HG03378 (cell line): ENCODE data around the gene CCDC90B.
"Not testable (repeated sequence)": the region's sequence is repeated elsewhere in the genome, so short reads cannot be mapped to it uniquely, and the experiment has no call there.

Source experiments
- ATAC-seq: cut with Tn5 transposase; IDR thresholded peaks from one replicate; pipeline ENCODE4 v1.9.1; 2021; ENCODE audit warnings: mild to moderate bottlenecking, moderate library complexity; ENCODE audit not compliant: unreplicated experiment

Gene CCDC90B

DNA sequence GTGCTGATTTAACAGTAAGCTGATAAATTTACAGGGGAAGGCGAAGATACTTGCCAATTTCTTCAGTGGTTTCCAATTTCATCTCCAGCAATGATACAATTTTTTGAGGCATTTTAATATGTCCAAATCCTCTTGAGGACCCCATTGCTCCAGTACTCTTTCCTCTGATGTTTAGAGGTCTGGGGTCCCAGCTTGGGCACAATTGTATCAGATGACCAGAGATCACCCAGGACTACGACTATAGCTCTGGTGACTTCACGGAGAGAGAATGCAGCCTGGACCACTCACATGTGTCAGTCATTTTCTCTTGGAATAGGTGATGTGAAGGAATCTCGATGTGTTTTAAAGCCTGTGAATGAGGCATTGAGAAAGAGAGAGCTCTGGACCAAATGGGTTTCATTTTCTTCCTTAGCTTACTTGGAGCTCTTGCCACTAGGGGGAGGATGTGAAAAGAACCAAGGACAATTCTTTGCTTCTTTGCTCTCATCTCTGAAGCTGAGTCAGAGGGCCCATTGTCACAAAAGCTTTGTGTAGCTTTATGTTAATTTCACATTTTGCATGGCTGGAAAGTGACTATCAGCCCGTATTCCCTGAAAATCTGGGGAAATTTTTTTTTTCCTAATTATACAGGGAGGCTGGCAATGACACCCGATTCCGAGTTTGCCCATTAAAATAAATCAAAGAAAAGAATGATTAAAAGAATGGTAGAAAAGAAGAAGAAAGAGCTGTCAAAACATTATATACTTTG, 6.7 kb upstream of the CCDC90B start:
- ATAC-seq, result peak; percentile 77

DNA sequence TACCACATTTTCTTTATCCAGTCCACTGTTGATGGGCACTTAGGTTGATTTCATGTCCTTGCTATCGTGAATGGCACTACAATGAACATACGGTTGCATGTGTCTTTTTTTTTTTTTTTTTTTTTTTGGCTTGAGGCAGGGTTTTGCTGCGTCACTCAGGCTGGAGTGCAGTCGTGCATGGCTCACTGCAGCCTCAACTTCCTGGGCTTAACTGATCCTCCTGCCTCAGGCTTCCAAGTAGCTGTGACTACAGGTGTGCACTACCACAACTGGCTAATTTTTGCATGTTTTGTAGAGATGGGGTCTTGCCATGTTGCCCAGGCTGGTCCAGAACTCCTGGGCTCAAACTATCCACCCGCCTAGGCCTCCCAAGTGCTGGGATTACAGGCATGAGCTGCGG, 1.5 kb upstream of the CCDC90B start:
- no peak for ATAC-seq

DNA sequence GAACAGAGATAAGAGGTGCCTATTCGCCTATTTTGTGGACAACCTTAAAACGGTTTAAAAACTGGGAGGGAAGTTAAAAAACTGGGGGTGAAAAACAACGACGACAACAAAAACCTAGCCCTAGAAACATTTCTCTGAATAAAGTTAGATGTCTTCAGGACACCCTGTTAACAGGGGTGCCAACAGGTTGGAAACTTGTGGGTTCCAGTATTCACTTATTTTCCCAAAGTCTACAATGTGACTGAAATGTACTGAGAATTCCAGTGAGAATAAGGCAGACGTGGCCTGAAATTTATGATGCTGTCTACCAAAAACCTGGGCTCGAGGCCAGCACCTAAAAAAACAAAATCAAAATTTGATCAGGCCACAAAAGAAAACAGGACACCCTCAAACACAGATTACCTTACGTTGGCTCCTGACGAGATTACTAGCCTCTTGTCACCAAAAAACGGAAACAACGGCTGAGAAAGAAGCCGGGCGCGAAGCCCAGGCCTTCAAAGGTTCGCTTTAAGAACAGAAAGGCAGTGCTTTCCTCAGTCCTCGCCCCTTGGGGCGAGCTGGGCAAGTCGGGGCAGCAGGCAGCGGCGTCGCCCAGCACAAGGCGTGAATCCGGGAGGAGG, 906 bp downstream of the CCDC90B start:
- ATAC-seq, result peak; percentile 38

DNA sequence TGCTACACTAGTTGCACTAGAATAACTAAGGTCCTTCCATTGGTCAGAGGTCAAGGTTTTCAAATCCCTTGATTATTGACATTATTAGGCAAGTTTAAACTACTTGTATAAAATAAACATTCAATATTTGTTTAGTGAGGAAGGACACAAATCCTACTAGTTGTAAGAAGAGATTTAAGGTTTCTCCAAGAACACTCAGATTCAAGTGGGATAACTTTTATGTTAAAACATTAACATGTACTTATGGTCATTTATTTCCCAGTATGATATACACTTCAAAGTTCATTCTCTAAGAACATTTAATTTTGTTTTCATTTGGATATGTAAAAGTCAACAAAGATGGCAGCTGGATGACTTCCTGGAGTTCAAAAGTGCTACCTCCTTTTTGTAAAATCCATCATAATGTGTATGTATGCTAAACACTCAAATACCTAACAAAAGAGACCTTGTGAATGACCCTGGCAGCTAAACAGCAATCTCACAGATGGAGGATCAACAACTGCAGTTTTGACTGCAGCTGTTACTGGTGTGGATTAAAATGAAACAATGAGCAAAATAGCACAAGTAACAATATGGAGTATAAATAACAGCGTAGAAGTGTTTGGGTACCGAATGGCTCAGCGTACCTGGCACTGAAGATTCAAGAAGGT, 1.5 kb downstream of the CCDC90B start:
- ATAC-seq, result no peak

DNA sequence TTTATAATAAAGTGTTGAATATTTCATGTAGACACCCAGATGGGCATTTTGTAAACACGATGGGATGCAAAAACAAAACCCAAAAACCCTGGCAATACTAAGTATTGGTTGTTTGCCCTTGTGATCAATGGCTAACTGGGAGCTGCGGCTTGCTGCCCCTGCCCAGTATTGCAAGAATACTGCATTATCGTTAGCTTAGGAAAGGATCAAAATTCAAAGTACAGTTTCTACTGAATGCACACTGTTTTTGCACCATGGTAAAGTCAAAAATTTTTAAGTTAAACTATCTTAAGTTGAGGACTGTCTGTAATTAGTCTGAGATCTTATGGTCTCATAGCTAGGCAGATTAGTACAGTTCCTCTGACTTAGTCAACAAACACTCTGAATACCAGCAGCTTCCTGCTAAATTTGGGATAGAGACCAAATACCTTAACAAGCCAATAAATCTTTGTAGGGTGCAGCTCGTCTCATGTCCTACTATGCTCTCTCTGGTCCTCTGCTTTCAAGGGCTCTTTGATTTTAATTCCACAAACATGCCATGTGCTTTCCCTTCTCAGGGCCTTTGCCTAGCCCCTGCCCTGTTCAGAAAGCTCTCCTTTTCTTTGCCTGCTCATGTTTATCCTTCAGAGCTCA, 4.0 kb downstream of the CCDC90B start:
- ATAC-seq, result no peak

DNA sequence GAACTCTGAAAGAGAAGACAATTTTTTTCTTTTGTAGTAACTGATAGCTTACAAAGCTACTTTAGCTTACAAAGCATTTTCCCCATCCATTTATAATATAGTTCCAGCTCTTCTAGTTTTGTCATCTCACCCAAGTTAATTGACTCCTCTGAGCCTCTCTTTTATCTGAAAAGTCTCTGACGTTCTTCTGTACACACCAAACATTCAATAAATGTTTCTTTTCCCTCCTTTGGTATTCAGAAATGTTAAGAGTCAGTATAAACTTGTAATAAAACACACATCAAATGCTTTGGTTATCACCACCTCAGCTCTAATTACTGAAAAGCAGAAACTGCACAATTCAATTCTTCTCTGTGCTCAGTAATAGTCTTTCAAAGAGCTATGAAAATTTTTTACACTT, 5.9 kb downstream of the CCDC90B start:
- ATAC-seq, result no peak

DNA sequence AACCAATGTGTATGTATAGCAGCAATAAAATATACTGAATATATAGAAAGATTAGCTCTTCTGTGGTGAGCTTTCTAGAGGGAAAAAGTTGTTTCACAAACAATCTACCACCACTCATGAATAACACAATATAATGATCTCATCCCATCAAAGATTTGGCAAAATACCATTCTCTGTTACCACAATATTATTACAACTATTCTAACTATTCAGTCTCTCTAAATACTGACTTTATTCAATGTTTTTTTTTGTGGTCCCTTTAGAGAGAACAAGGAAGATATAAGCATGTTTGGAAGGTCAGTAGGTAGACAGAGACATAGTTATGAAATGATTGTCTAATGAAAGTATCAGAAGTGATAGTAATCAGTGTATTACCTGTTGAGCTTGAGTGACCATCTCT, 7.8 kb downstream of the CCDC90B start:
- no peak for ATAC-seq

DNA sequence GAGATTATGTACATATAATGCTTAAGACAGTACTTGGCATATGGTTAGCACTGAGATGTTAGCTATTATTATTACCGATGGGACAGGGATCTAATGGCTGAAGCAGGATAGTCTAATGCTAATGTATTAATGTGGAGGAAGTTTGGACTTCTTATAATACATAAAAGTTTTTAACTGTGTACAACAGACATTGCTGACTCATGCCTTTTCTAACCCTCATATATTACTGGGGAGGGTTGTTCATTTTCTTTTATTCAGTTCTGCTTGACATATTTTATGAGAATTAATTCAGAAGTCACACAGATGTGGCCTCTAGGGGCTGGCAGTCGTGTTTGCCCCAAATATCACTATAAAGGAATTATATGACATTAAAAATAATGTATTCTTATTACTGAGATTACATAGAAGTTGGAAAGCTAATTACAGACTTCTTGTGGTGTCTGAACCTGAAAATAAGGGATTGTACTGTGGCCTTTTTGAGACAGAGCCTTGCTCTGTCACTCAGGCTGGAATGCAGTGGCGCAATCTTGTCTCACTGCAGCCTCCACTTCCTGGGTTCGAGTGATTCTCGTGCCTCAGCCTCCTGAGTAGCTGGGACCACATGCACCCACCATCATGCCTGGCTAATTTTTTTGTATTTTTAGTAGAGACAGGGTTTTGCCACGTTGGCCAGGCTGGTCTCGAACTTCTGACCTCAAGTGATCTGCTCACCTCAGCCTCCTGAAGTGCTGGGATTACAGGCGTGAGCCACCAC, 10.1 kb downstream of the CCDC90B start:
- no peak for ATAC-seq

DNA sequence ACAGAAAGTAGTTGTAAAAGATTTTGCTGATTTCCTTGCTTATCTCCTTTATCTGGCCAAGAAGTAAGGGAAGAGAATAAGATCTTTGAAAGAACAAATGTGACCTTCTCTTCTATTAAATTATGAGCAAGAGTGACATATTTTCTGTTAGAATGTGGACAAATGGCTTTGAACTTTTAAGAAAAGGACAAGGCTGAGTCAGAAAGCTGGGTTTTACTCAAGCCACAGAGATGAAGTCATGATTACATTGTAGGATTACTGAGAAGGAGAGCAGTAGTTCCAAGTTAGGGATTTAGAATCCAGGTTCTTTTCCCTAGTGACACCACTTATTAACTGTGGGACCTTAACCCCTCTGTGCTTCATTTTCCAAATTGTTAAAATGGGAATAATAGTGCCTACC, 13.5 kb downstream of the CCDC90B start:
- no peak for ATAC-seq

DNA sequence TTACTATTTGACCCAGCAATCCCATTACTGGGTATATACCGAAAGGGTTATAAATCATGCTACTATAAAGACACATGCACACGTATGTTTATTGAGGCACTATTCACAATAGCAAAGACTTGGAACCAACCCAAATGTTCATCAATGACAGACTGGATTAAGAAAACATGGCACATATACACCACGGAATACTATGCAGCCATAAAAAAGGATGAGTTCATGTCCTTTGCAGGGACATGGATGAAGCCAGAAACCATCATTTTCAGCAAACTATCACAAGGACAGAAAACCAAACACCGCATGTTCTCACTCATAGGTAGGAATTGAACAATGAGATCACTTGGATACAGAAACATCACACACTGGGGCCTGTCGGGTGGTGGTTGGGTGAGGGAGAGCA, 14.4 kb downstream of the CCDC90B start:
- ATAC-seq, result not testable (repeated sequence)

DNA sequence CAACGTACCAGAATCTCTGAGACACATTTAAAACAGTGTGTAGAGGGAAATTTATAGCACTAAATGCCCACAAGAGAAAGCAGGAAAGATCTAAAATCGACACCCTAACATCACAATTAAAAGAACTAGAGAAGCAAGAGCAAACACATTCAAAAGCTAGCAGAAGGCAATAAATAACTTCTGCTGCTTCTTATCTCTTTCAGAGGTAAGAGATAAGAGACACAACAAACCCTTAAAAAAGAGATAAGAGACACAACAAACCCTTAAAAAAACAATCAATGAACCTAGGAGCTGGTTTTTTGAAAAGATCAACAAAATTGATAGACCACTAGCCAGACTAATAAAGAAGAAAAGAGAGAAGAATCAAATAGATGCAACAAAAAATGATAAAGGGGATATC, 17.1 kb downstream of the CCDC90B start:
- ATAC-seq, result not testable (repeated sequence)

DNA sequence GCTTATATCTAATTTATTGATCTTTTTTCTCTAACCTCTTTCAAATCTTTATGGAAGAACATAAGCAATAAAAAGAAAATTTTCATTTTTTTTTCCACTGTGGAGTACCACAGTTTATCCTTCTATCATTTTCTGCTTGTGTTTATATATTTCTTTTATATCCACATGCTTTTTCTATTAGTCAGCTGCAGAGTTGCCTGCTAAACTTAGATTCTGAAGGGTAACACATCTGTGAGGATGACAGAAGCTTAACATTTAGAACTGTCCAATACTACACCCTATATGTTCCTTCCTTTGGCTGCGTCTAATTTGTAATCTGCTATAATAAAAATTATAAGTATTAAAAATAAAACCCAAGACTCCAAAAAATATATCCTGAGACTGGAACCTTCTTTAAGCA, 20.8 kb downstream of the CCDC90B start:
- no peak for ATAC-seq

DNA sequence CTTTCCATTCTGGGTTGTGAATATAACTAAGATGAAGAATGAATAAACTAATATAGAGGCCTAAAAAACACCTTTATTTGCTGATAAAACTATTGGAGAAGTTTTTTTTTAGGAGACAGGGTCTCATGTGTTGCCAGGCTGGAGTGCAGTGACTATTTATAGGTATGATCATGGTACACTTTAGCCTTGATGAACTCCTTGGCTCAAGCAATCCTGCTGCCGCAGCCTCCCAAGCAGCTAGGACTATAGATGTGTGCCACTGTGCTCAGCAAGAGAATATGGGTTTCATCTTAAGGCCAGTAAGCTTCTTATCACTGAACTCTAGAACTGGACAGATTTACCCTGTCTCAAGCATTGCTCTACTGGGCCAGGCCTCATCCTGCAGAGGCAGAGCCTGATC, 26.6 kb downstream of the CCDC90B start:
- ATAC-seq, result no peak

DNA sequence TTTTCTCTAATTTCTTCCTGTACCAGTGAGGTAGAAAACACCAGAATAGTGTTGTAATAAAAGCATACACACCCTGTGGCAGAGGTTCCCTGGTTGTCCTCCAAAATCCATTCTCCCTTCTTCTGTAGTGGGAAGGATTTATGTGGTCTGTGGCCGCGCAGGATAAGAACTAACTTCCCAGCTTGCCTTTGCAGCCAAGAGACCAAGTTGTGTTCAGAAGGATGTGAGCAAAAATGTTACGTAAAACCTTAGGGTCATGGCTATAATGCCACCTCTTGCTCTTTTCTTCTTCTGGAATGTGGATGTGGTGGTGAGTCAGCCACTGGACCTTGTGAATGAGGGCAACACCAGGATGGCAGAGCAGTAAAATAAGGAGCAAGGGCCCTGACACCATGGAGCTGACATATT, 28.4 kb downstream of the CCDC90B start:
- no peak for ATAC-seq

DNA sequence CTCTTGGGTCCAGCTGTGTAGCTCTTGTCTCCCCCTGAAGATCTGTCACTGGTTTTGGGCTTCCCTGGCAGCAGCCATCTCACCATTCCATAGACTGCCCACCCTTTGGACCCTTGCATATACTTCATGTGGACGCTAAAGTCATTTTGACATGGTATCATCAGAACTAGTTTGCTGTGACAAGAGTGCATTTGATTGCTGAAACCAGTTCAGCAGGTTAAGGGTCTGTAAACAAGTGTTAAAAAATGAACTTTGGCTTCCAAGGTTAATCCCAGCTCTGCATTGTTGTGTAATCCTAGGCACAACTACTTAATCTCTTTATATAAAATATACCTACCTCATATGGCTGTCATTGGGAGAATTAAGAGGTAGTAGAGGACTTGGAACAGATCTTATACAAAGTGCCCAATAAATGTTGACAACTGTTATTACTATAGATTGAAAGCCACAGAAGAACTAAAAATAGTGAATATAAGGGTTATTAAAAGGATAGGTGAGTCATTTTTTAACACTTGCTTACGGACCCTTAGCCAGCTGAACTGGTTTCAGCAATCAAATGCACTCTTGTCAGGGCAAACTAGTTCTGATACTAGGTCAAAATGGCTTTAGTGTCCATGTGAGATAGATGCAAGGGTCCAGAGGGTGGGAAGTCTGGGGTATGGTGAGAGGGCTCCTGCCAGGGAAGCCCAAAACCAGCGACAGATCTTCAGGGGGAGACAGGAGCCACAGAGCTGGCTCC, 29.4 kb downstream of the CCDC90B start:
- no peak for ATAC-seq

DNA sequence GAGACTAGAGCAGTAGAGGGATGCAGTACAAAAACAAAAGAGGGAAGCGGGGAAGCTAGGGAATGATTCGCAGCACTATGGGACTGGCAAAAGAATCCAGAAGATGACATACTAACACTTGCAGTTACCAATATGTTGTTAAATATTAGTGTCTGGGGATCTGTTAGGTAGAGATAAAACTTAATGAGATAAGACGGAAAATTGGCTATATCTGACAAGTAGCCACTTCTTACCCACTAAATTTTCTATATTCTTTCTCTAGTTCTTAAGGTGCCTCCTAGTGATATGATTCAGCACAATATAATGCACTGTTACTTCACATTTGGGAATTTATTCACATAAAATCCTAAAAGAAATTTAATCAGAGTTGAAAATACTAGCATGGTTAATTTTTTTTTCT, 30.8 kb downstream of the CCDC90B start:
- ATAC-seq, result no peak

DNA sequence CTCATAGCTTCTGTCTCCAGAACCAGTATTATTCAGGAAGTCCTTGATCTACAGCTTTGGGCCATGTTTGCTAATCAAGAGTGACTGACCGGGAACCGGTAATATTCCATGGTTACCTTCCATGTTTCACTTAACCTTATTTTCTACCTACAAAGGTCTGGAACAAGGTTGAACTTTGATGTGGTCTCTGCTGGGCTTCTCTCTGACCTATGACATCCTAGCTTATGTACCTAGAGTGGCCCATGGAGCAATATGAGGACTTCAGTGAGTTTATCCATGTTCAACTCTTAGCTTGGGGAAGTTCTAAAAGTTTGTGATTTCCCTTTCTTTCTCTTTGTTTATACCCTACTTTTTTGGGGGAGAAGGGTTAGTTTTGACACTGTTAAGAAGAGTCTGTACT, 33.2 kb downstream of the CCDC90B start:
- no peak for ATAC-seq

DNA sequence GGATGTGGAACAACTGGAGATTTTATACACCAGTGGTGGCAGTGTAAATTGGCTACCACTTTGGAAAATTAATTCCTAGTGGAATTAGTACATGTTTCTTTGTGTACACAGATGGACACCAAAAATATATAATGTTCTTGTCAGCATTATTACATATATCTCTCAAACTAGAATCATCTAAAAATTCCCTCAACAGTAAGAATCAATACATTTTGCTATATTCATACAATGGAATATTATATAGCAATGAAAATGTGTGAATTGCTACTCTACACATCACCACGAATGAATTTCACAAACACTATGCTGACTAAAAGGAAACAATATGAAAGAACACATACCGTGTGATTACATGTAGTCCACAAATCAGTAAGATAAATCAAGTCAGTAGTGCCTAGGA, 33.9 kb downstream of the CCDC90B start:
- ATAC-seq, result no peak

DNA sequence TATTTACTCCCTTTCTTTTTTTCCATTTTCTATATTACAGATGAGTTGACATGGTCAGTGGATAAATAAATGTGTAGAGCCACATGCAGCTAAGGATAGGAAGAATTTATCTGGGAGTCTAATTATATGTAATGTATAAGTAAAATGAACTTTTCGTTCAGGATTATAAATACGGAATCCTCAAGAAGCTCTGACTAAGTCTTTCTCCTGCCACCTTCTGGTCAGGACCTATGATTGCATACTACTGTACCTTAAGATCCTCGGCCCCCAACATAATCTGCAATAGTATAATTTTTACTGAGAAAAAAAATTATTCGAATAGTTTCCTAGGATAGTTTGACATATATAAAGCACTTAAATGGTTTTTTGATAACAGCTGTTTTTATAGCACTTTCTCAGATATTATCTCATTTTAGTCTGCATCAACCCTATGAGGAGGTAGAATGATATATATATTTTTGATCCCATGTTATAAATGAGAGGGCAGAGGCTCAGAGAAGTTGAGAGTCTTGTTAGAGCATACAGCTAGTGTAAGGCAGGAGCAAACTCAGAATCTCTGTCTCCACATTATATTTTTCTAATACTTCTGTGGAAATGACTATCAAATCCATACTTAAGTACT, 36.1 kb downstream of the CCDC90B start:
- ATAC-seq, result peak; percentile 57

DNA sequence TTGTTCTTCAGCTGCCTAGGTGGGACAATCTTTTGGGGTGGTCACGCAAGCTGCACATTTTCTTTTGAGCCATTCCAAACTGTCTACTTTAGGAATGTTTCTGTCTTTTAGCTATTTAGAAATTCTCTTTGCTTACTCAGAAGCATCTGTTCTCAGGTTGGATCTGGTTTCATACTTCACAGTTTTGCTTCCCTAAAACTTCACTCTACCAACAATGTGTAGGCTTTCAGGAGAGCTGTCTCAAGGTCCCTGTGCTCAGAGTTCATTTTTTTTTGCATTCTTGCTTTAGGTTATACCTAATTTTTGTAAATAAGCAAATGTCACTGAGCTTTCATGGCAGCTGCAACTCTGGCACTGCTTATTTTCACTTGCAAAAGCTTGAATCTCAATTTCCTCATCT, 36.7 kb downstream of the CCDC90B start:
- ATAC-seq, result no peak
